Stimulated activated CD4-positive, alpha-beta T cell treated with anti-CD3 and anti-CD28 coated beads, TNF-alpha, amount 100 ng/mL, for 4 hours (primary cell): ENCODE data around the gene LSP1.
"Not testable (repeated sequence)": the region's sequence is repeated elsewhere in the genome, so short reads cannot be mapped to it uniquely, and the experiment has no call there.

ENCODE experiments used
- DNase-seq, 3 experiments: peaks; one replicate each; pipeline ENCODE4 v3.0.0-alpha.2; 2020; ENCODE audit warnings: low read depth in 3 of 3

LSP1 gene, protein sequence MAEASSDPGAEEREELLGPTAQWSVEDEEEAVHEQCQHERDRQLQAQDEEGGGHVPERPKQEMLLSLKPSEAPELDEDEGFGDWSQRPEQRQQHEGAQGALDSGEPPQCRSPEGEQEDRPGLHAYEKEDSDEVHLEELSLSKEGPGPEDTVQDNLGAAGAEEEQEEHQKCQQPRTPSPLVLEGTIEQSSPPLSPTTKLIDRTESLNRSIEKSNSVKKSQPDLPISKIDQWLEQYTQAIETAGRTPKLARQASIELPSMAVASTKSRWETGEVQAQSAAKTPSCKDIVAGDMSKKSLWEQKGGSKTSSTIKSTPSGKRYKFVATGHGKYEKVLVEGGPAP

DNA sequence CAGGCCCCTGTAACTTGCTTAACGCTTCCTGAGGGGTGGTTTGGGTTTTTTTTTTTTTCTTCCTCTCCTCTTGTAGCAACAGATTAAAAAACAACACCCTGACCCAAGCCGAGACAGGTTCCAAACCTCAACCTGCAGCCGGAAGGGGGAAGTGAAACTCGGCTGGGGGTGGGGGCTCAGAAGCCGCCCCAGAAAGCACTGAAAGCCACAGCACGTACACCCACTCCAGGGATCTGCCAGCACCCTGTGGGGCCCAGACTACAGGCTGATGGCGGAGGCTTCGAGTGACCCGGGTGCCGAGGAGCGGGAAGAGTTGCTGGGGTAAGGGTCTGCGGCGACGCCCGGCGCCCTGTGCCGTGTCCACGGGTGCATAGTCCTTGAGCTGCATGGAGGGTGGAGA, at the start of gene LSP1:
TSS of gene LSP1 (plus strand) at position 208 of the 400 bp plus-strand sequence. CDS start at position 269, 61 bp downstream.
- peak; percentile 51 to 64 (median 53) for DNase-seq

DNA sequence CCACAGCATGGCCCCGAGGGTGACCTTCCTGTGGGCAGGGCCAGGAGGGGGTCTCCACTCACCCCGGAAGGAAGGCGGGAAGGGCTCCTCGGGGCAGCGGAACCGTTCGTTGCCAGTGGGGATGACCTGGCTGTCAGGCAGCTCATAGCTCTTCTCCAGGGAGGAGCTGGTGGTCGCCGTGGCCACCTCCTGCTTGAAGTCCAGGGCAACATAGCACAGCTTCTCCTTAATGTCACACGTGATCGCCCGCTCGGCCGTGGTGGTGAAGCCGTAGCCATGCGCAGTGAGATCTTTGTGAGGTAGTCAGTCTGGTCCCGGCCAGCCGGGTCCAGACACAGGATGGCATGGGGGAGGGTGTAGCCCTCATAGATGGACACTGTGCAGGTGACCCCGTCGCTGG, 49.6 kb upstream of the LSP1 start:
- no peak for DNase-seq

DNA sequence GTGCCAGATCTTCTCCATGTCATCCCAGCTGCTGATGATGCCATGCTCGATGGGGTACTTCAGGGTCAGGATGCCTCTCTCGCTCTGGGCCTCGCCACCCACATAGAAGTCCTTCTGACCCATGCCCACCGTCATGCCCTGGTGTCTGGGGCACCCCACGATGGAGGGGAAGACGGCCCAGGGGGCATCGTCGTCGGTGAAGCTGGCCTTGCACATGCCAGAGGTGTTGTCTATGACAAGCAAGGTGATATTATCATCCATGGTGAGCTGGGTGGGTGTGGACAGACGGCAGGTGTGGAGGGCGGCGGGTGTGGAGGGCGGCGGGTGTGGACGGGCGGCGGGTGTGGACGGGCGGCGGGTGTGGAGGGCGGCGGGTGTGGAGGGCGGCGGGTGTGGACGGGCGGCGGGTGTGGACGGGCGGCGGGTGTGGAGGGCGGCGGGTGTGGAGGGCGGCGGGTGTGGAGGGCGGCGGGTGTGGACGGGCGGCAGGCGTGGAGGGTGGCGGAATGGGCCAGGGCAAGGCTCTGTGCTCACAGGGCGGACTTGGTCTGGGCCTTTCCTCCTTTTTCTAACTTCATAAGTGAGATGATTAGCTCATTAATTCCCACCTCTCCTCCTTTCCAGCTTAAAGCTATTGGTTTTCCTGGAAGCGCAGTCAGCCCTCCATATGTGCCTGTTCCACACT, 48.9 kb upstream of the LSP1 start:
- not testable (repeated sequence) for DNase-seq

DNA sequence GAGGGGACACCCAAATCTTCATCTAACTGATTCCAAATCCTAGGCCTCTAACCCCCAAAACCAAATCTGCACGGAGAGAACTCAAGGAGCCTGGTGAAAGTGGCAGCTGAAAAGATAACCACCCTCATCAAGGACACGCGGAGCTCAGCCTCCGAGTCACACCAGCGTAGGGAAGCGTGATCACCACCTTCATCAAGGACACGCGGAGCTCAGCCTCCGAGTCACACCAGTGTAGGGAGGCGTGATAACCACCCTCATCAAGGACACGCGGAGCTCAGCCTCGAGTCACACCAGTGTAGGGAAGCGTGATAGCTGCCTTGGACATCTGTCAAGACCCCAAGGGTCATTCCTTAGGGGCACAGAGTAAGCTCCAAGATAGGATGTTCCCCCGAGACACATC, 47.4 kb upstream of the LSP1 start:
- no peak for DNase-seq

DNA sequence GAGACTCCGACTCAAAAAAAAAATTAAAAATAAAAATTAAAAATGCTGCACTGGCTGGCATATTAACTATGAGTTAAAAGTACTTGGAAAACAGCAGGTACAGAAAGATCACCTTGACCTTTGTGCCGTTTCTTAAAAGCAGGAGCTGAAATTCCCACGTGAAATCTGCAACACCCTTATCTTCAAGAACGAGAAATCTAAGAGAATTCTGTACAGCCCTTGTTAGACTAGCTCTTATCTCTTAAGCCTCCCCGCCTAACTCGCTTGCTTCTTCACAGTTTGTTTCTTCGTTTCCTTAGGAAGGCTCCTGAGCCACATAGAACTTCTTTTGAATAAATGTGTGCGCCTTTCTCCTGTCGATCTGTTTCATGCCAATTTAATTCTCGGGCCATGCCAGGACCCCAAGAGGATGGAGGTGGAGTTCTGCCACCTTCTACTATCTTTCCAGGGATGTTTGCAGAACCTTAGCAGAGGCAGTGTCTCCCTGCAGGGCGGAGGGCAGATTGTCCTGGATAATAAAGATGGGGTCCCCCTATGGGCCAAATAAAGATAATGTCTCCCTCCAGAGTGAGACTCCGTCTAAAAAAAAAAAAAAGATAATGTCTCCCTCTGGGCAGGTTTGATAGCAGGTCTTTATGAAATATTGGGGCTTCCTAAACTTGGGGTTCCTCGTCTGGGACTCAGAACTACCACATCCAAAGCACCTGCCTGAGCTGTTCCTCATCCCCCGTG, 45.5 kb upstream of the LSP1 start:
- no peak for DNase-seq

DNA sequence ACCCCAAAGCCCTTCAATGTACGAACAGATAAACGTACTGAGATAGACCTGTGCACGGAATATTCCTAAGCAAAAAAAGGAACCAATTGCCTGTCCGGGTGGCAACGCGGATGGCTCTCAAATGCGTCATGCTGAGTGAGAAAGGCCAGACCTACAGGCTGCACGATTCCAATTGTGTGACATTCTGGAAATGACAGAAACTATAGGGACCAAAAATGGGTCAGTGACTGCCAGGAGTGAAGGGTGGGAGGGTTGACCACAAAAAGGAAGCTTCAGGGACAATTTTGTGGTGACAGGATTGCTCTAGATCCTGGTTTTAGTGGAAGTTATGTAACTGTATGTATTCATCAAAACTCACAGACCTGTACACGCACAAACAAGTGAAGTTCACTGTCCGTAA, 42.1 kb upstream of the LSP1 start:
- DNase-seq, result no peak

DNA sequence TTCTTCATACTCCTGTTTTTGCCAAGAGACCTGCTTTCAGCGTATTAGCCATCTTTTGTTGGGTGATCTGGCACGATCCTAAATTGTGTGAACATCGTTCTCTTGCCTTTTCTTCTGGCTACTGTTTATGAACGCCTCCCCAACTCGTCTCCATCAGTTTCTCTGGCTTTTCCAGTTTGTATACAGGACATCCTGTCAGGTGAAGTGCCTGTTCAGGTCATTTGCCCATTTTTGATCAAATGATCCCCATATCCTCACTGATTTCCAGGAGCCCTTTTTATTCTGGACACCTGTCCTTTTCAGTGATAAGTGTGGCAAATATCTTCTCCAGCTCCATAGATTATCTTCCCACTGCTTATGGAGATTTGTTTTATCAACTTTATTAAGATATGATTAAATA, 40.6 kb upstream of the LSP1 start:
- DNase-seq, result no peak

DNA sequence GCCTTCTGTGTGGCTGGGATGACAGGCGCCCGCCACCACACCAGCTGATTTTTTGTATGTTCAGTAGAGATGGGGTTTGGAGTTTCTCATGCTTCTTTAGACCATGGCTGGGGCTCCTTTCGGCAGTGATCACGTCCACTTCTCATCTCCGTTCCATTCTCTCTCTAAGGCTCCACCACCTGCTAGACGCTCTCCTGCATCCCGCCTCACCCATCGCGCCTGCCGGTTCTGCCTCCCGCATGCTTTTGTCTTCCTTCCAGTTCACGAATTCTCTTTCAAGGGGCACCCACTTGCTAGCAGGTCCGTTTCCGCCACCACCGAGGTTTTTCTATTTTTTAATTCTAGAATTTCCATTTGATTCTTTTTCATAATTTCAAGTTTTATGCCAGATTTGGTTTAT, 40.1 kb upstream of the LSP1 start:
- DNase-seq, result no peak

DNA sequence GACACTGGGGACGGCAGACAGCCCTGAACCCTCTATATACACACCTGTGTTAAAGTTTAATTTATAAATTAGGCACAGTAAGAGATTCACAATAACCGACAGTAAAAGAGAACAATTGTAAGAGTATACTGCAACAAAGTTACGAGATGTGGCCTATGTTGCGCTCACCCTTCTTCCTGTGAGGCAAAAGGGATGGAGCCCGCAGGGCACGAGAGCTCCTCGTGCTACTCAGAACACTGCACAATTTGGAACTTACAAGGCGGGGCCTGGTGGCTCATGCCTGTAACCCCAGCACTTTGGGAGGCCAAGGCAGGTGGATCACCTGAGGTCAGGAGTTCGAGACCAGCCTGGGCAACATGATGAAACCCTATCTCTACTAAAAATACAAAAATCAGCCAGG, 39.5 kb upstream of the LSP1 start:
- DNase-seq, result not testable (repeated sequence)

DNA sequence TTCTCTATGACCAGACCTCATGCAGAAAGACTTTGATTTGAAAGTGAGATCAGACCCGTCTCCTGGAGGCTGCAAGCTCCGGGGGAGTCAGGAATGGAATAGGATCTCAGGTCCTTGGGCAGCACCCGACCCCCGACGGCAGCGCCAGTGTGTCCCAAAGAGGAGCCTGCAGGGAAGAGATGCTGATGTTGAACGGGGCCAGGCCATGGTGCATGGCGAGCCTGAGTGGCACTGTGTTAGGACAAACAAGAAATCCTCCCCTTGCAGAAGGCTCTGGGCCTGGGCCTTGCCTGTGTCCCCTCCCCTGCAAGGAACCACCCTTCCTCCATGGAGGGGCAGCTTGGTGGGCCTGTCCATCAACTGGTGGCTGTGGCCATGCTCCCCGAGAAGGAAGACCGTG, 38.2 kb upstream of the LSP1 start:
- DNase-seq, result no peak

DNA sequence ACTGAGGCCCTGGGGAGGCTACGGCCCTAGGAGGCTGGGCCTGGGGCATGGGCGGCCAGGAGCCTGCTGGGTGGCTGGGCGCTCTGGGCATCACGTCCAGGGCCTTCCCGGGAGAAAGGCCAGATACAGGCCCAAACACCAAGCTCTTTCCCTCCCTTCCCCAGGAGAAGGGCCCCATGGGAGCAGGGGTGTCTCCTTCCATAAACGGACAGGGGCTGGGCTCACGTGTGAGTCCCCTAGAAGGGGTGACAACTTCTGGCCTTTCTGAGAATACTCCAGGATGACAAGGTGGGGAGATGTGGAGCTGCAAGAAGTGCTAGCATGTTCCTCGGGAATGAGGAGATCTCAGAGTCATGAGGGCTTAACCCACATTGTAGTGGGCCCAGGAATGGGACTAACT, 37.6 kb upstream of the LSP1 start:
- DNase-seq, result no peak

DNA sequence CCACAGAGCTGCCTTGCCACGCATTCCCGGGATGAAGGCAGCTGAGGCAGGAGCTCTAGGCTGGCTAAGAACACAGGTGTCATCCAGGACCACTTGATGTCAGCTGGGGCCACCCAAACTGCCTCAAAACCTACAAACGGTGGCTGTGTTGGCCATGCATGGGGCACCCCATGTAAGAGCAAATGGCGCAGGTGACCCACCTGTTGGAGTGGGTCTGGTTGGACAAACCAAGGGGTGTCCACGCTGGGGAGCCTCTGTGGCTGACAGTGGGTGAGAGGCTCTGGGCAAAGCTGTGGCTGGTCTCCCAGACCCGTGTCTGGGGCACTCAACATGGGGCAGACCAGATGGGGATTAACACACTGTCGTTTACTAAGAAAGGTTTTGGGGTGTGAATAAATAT, 37.1 kb upstream of the LSP1 start:
- DNase-seq, result no peak

DNA sequence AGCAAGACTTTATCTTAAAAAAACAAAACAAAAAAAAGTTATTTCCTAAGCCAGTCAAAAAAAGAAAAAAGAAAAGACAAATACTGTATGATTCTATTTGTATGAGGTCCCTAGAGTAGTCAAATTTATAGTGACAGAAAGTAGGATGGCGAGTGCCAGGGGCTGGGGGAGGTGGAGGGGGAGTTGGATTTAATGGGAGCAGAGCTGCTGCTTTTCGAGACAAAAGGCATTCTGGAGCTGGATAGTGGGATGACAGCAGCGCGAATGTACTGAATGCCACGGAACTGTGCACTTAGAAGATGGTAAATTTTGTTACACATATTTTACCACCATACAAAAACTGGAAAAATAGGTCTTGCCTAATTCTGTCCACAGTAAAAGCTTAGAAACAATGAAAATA, 35.9 kb upstream of the LSP1 start:
- no peak for DNase-seq

DNA sequence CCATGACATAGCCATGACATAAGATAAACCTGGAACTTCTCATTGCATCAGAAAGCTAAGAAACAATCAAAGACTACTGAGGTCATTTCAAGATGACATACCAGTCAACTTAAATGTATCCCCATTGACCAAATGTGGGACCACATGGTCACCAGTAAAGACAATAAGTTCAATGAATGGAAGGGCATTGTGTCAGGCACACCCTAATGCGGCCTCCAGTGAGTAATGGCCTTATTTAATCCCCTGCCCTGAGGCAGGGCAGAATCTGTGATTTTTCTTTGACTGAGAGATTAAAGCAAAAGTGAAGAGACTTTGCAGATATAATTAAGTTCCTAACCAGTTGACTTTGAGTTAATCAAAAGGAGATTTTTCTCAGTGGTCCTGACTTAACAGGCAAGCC, 35.4 kb upstream of the LSP1 start:
- no peak for DNase-seq

DNA sequence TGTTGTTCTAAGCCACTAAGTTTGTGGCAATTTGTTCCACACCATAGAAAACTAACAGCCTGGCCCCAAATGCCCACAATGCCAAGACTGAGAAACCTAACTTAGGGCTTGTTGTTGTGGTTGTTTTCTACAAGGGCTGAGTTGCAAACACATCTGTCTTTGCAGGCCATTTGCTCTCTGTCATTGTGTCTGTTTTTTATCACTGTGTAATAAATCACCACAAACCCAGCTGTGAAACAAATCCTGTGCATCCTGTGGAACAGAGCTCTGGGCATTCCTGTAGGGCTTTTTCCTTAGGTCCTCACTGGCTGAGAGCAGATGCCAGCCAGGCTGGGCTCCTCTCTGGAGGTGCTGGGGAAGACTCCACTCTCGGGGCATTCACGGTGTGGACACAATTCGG, 33.8 kb upstream of the LSP1 start:
- no peak for DNase-seq

DNA sequence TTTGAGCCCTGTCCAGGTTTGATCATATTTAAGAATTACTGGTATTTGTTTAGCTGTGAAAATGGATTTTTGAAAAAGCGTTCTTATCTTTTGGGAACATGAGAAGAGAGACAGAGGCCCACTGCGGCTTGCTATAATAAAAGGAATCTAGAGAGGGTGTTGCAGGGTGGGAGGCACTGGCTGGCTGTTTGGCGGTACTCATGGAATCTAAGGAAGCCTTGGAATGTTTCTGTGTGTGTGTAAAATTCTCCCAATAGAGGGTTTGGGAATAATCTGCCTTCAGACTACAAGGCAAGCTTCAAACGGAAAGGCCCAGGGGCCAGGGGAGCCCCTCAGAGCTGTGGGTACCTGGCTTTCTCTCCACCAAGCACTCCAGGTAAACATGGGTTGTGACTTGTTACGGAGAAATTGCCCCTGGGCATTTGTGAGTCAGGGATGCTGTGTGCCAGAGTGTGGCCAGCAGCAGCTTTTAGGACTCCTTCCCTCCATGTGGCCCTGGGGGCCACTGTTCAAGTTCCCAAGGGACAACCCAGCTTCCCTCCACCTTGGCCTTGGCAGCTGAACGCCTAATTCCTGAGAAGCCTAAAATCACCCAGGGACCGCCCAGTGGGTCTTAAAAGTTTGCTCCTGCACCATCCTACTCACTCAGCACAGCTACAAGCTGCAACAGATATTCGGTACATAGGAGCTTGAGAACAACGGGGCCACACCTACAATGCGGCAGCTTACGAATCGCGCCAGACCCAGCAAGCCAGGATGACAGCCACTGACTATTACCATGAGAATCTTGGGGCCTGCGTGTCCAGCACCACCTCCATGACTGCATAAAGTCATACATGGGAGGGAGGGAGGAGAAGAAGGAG, 32.2 kb upstream of the LSP1 start:
- DNase-seq, result no peak

DNA sequence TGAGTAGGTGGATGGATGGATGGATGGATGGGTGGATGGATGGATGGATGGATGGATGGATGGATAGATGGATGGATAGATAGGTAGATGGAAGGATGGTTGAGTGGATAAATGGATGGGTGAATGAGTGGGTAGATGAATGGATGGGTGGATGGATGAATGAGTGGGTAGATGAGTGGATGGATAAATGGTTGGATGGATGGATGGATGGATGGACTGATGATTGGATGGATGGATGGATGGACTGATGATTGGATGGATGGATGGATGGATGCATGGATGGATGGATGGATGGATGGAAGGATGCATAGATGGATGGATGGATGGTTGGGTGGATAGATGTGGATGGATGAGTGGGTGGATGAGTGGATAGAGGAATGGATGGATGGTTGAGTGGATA, 31.3 kb upstream of the LSP1 start:
- no peak for DNase-seq

DNA sequence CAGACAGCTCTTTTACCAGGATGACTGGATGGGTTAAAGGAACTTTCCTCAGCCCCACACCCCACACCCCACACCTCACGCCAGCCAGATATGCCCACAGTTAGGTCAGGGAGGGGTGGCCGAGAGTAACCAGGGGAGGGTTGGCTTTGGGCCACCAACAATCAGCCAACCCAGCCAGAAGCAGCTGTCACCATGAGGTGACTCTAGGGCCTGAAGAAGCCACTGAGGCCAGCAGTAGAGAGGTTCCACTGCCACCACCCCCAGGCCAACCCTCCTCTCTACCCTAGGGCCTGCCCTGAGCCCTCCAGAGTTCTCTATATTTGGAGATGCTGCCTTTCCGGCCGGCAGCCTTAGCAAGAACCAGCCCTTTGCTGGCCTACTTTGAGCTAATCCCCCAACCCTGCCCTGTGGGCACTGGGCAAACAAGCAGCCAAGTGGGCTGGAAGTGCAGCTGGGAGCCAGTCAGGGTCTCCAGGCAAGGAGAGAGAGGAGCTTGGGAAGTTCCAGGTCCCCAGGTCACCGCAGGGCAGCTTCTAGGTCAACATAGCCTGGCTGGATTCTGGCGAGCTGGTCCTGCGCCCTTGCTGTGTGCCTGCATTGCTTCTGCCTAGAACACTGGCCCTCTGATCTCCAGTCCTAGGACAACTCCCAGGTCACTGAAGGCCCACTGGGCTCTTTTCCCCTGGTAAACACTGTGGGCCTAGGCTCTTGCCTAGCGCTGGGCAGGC, 30.1 kb upstream of the LSP1 start:
- no peak for DNase-seq

DNA sequence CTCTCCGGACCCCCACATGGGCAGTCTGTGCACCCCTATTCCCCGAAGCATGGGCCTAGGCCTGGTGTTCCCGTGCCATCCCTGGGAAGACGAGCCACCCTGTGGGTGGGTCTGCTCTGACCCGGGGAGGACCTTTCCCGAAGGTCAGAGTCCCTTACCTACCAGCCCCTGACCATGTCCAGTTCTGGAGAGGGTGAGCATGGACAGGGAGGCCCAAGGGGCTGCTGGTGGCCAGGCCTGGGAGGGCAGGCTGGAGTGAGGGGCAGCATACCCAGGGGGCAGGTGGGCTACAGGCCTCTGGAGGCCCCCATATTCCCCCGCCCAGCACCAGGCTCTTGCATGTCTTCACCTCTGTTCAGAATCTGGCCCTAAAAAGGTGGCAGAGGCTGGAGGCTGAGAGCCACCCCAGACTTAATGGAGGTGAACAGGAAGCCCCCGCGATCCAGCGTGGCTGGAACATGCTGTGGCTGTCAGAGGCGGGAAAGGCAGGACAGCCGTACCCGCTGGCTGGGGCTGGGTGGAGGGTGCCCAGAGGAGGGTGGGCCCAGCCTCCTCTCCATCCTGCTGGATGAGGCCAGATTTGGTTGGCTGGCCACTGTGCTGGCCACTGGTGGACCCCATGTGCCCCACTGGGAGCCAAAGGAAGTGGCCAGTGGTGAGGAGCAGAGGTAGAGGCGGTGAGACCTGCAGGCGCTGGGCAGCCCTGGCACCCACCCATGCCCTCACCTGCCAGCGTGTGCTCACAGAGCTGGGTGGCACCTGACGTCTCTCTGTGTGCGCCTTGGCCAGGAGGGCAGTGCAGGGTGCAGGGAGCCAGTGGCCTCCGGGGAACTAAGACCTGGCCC, 29.3 kb upstream of the LSP1 start:
- no peak for DNase-seq
